ENCODE measurements around the gene DEPP1.

- TF ChIP-seq E2F4 (IDR thresholded peaks at IDR 0.05; ENCODE audit: low read depth, low read length) (no peak), ZNF274 (IDR thresholded peaks at IDR 0.05; ENCODE audit: insufficient read depth, insufficient read length) (no peak), EZH2 (IDR thresholded peaks at IDR 0.05; ENCODE audit: borderline replicate concordance, control insufficient read depth, low read depth, low read length) (no peak), ZBTB33 (IDR thresholded peaks at IDR 0.05) (no peak), ZNF592 (IDR thresholded peaks at IDR 0.05) (no peak), POLR2A (IDR thresholded peaks at IDR 0.05; ENCODE audit: low read depth, low read length) (peak; percentile 30; the same call in 1 of the 2 replicates), CHD4 (IDR thresholded peaks at IDR 0.05) (no peak), TAF1 (IDR thresholded peaks at IDR 0.05; ENCODE audit: borderline replicate concordance, low read depth, low read length) (no peak), CTCF (IDR thresholded peaks at IDR 0.05 in 2 of 3, conservative IDR thresholded peaks at IDR 0.05 in 1 of 3; ENCODE audit: control insufficient read depth in 2 of 3, extremely low read depth in 1 of 3, insufficient read depth in 1 of 3, low read depth in 3 of 3, low read length in 3 of 3) (no peak), POLR2AphosphoS5 (IDR thresholded peaks at IDR 0.05; ENCODE audit: low read length) (no peak), EP300 (IDR thresholded peaks at IDR 0.05; ENCODE audit: borderline replicate concordance in 1 of 2, control insufficient read depth in 1 of 2, low read depth in 2 of 2, low read length in 2 of 2) (no peak), ZBTB11 (CRISPR knock-in tag; IDR thresholded peaks at IDR 0.05) (no peak)
Observed at GRCh38 chr10:44976352-44977198, 2.0 kb downstream of the DEPP1 start.
